Rectal smooth muscle tissue (tissue), 1 donor: ENCODE results near the gene PITPNC1.
"Not testable (repeated sequence)": the region's sequence is repeated elsewhere in the genome, so short reads cannot be mapped to it uniquely, and the experiment has no call there.

Source experiments
- H3K27ac ChIP-seq: one replicate; pipeline ENCODE4 v1.7.0; 2013; ENCODE audit warnings: low read depth, low read length, inconsistent platforms
- H3K27me3 ChIP-seq: one replicate; pipeline ENCODE4 v1.7.0; 2013; ENCODE audit warnings: low read length; ENCODE audit not compliant: control insufficient read depth, insufficient read depth
- H3K36me3 ChIP-seq: one replicate; pipeline ENCODE4 v1.7.0; 2013; ENCODE audit warnings: low read length; ENCODE audit not compliant: control insufficient read depth, insufficient read depth
- H3K4me1 ChIP-seq: one replicate; pipeline ENCODE4 v1.7.0; 2013; ENCODE audit warnings: low read length; ENCODE audit not compliant: control insufficient read depth, insufficient read depth
- H3K4me3 ChIP-seq: one replicate; pipeline ENCODE4 v1.7.0; 2013; ENCODE audit warnings: low read length
- H3K9ac ChIP-seq: one replicate; pipeline ENCODE4 v1.7.0; 2013; ENCODE audit warnings: low read length

Gene PITPNC1

GRCh38 chr17:67375716-67376115 lies 1.4 kb upstream of the PITPNC1 start:
- Histone ChIP-seq H3K9ac (no peak overlapping the region), H3K27ac (no peak overlapping the region), H3K27me3 (no peaks in the 10 kb centered on the region), H3K4me3 (no peak overlapping the region), H3K36me3 (no peaks in the 10 kb centered on the region), H3K4me1 (peaks cover 11% of the 10 kb centered on the region)

GRCh38 chr17:67376415-67376736 lies 705 bp upstream of the PITPNC1 start:
- H3K9ac ChIP-seq = peak overlapping the region; percentile 51

DNA sequence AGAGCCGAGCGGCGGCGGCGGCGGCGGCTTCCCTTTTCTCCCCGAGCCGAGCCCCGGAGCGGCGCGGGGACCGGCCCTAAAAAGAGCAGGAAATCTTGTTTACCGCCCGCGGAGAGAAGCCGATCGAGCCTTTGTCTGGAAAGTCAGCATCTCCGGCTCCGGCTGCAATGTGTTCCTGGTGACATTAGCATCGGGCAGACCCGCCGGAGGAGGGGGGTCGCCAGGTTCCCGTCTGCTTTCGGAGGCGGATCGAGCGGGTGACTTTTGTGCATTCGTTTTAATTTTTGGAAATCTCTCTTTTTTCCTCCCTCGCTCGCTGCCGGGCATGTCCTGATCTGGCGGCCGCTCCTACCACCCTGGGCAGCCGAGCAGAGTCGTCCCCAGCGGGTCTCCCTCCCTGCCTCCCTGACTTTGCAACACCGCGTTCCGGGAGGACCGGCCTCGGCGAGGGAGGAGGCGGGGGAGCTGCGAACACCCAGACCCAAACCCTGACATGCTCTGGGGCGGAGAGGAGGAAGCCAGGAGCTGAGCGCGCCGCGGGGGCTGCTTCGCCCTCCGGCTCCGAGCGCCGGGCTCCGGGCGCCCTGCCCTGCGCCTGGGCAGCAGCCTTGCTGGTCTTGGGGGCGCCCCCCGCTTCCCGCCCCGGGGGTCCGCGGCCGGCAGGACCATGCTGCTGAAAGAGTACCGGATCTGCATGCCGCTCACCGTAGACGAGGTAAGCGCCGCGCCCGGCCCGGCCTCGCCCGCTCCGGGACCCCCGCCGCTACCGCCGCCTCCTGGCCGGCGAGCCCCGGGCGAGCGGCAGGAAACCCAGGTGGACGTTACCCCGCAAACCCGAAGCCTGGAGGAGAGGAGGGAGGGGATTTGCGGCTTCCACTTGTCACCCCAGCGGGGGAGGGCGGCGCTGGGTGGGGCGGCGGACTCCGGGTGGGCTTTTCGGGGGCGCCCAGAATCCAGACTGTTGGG lies 690 bp downstream of the PITPNC1 start:
- Histone ChIP-seq H3K9ac (peak overlapping the region; percentile 68), H3K4me1 (peaks cover 11% of the 10 kb centered on the region), H3K4me3 (peak overlapping the region; percentile 88), H3K27me3 (no peaks in the 10 kb centered on the region), H3K27ac (peak overlapping the region; percentile 78), H3K36me3 (no peaks in the 10 kb centered on the region)

More at GRCh38 chr17:67376415-67376736, 705 bp upstream of the PITPNC1 start:
- peak overlapping the region; percentile 88 for H3K4me3 ChIP-seq
- H3K4me1 ChIP-seq = peaks cover 11% of the 10 kb centered on the region
- H3K36me3 ChIP-seq = no peaks in the 10 kb centered on the region
- H3K27me3 ChIP-seq = no peaks in the 10 kb centered on the region
- peak overlapping the region; percentile 78 for H3K27ac ChIP-seq

DNA sequence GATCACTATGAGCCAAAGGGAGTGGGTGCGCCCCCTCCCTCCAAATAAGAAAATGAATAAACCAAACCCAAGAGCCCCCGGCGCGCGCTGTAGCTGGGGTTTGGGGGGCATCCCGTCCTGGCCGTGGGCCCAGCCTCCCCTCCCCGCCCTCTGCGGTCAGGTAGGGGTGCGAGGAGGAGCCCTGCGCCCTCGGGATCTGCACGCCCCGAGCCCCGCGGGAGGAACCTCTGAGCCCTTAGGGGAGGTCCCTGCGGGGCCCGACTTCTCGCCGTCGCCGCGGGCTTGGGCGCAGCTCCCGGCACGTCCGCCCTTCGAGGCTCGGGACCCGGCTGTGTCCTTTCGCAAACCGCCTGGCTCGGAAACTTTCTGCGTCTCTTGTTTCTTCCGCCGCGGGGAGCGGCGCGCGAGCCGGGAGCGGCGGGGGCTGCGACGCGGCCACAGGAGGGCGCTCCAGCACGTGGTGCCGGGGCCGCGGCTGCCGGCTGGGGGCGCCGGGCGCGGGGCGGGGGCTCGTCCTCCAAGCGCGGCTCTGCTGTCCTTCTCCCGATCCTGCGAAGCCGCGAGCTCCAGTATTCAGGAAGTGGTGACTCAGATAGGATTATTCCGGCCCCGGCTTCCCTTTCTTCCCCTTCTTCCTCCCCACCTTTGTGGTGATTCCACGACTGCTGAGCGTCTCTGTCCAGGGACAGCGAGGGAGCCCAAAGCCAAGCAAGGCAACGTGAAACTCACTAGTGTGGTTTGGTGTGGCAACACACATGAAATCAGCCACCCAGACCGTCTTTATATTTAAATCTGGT lies 1.6 kb downstream of the PITPNC1 start:
- Histone ChIP-seq H3K36me3 (no peaks in the 10 kb centered on the region), H3K27me3 (no peaks in the 10 kb centered on the region), H3K4me1 (peaks cover 11% of the 10 kb centered on the region), H3K27ac (peak overlapping the region; percentile 78), H3K9ac (peak overlapping the region; percentile 68), H3K4me3 (peak overlapping the region; percentile 88)

DNA sequence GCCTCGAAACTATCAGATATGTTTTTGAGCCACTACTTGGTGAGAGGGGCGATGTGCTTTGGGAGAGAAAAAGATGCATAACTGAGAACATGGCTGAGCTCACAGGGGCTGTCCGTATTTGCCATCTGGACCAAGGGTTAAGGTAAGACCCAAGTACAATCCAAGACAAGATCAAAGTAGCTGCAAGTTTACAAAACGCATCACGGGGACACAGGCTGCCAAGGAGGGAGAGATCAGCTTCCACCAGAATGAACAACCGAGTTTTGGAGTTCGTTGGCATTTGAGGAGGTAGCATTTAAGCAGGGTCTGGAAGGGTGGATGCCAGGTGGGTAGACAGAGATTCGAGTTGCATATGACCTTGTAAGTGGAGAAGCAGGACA lies 2.2 kb downstream of the PITPNC1 start:
- H3K4me3 ChIP-seq = peak overlapping the region; percentile 54
- H3K9ac ChIP-seq = no peak overlapping the region
- H3K27me3 ChIP-seq = no peaks in the 10 kb centered on the region
- no peak overlapping the region for H3K27ac ChIP-seq
- H3K36me3 ChIP-seq = no peaks in the 10 kb centered on the region
- peaks cover 11% of the 10 kb centered on the region for H3K4me1 ChIP-seq

- H3K36me3 ChIP-seq = no peaks in the 10 kb centered on the region
- peaks cover 6% of the 10 kb centered on the region for H3K4me1 ChIP-seq
- no peak overlapping the region for H3K27ac ChIP-seq
- no peak overlapping the region for H3K9ac ChIP-seq
- no peak overlapping the region for H3K4me3 ChIP-seq
- no peaks in the 10 kb centered on the region for H3K27me3 ChIP-seq
Observed at GRCh38 chr17:67381929-67382257, 4.8 kb downstream of the PITPNC1 start.

- H3K36me3 ChIP-seq = no peaks in the 10 kb centered on the region
- H3K4me1 ChIP-seq = no peaks in the 10 kb centered on the region
- H3K27me3 ChIP-seq = no peaks in the 10 kb centered on the region
- H3K4me3 ChIP-seq = no peak overlapping the region
- no peak overlapping the region for H3K27ac ChIP-seq
- no peak overlapping the region for H3K9ac ChIP-seq
Observed at GRCh38 chr17:67385122-67385988, 8.3 kb downstream of the PITPNC1 start.

DNA sequence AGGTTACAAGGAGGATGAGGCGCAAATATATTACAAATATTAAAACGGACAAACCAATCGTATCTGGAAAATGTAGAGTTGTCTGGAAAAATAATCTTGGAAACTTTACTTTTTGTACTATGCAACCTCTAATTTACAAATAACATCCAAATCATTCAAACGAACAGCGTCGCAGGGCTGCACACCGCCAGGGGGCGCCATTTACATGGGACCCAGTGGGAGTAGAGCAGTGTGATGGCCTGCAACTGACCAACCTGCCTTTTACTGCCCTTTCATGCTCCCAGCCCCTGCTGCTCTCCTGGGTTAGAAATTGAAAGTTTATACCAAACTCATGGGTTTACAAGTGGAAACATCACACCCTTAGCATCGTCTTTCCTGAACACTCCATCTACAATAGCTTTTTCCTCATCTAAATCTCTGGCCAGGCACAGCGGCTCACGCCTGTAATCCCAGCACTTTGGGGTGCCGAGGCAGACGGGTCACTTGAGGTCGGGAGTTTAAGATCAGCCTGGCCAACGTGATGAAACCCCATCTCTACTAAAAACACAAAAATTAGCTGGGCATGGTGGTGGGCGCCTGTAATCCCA lies 10.0 kb downstream of the PITPNC1 start:
- Histone ChIP-seq H3K36me3 (no peaks in the 10 kb centered on the region), H3K4me3 (no peak overlapping the region), H3K4me1 (no peaks in the 10 kb centered on the region), H3K9ac (no peak overlapping the region), H3K27me3 (no peaks in the 10 kb centered on the region), H3K27ac (no peak overlapping the region)

- not testable (repeated sequence) for H3K4me3 ChIP-seq, H3K9ac ChIP-seq, H3K36me3 ChIP-seq, H3K27me3 ChIP-seq, H3K4me1 ChIP-seq, H3K27ac ChIP-seq
Observed at GRCh38 chr17:67388536-67388935, 11.5 kb downstream of the PITPNC1 start.

- no peaks in the 10 kb centered on the region for H3K27me3 ChIP-seq
- no peaks in the 10 kb centered on the region for H3K36me3 ChIP-seq
- H3K9ac ChIP-seq = no peak overlapping the region
- H3K27ac ChIP-seq = no peak overlapping the region
- no peak overlapping the region for H3K4me3 ChIP-seq
- H3K4me1 ChIP-seq = no peaks in the 10 kb centered on the region
Observed at GRCh38 chr17:67388986-67389385, 11.9 kb downstream of the PITPNC1 start.

DNA sequence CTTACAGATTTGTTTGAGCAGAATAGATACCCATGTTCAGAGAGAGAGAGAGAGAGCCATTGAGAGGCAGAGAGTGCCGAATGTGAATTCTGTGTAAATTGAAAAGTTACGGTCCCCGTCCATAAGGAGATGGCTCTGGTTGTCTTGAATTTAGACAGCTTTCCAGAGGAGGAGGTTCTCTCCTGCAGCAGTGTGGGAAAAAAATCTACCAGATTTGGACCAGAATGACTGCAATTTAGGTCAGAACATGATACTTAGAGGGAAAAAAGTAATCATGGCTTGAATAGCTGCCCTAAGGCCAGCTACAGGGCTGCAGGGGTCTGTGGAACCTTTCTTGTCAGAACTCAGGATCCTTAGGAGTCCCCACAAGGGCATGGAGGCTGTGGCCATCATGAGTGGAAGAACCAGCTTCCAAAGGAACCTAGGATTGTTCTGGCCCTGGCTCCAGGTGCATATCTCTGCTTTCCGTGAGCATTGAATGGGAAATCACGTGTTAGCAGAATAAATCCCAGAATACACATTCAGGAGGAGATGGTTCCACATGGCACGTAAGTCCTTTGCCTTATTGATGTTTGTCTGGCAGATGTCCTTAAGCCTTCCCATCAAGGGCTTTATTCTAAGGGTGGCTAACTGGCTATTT lies 13.0 kb downstream of the PITPNC1 start:
- Histone ChIP-seq H3K9ac (no peak overlapping the region), H3K27ac (no peak overlapping the region), H3K4me3 (no peak overlapping the region), H3K27me3 (no peaks in the 10 kb centered on the region), H3K4me1 (no peaks in the 10 kb centered on the region), H3K36me3 (no peaks in the 10 kb centered on the region)
